Stimulated activated CD4-positive, alpha-beta T cell treated with anti-CD3 and anti-CD28 coated beads, Interleukin-2, amount 100 ng/mL, for 4 hours (primary cell): ENCODE results near the gene RIMS4.

Experiments
- DNase-seq: peaks from one replicate; pipeline ENCODE4 v3.0.0-alpha.2; 2020; ENCODE audit warnings: low read depth

Gene RIMS4

DNA sequence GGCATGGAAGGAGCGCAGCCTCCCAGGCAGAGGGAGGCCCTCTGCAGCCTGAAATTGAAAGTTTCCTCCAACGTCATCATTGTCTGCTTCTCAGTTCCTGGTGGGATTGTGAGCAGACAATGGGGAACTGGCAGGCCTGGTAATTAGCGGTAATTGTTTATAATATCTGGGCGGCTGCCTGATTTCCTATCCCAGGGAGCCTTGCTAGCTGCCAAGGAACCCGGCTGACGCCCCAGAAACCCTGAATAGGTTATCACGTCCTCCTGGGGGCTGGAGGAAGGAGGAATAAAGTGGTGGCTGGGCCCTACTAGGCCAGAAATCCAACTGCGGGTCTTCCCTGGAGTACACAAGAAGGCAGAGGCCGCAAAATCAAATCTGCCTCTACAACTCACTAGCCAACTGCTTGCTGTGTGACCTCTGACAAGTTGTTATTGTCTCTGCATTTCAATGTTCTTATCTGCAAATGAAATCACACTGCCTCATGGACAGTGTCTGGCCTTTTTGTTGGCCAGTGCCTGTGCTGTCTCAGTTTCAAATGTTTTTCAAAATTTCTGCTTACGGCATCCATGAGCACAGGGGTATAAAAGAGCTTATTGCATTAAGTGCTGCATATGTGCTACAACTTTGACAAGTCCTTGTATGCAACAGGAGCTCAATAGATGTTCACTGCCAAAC is 47.7 kb downstream of the RIMS4 start:
- no peak for DNase-seq

DNA sequence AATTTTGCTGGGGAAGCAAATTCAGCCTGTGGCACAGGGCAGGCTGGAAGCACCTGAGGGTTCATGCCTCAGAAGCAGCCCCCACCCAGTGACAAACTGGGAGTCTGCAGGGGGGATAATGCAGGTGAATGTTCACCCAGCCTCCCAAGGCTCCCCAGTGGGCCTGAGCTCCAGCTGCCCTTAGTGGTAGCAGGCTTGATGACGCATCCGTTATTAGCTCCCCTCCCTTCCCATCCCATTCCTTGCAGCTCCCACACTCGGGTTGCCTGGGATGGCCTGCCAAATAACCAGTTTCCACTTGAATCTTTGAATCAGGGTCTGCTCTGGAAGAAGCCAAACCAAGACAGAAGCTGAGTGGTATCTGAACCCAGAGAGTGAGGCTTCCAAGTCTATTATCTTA is 48.9 kb downstream of the RIMS4 start:
- no peak for DNase-seq

DNA sequence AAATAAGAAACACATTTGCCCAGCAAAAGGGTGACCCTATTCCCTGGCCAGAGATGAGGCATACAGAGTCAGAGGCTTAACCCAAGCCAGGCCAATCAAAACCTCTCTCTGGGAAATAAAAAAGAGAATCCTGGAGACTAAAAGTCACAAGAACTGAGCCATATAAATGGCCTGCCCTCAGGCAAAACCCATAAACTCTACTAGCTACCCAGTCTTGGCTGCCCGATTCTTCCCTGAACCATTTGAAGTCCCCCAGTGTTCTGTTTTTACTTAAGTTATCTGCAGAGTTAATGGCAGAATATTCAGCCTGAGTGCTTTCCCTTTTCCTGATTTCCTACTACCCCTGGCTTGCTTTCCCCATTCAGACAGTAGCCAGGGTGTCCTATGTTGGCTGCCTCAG is 50.8 kb downstream of the RIMS4 start:
- DNase-seq = no peak

- DNase-seq = no peak
Measured at GRCh38 chr20:44758247-44759101, 51.9 kb downstream of the RIMS4 start.

GRCh38 chr20:44756956-44757355 is 53.4 kb downstream of the RIMS4 start:
- DNase-seq = no peak

- no peak for DNase-seq
Measured at GRCh38 chr20:44756011-44756688, 54.2 kb downstream of the RIMS4 start.

- no peak for DNase-seq
Measured at GRCh38 chr20:44754554-44754953, 55.8 kb downstream of the RIMS4 start.

- no peak for DNase-seq
Measured at GRCh38 chr20:44752099-44752931, 58.0 kb downstream of the RIMS4 start.

- no peak for DNase-seq
Measured at GRCh38 chr20:44750081-44750805, 60.1 kb downstream of the RIMS4 start.

- no peak for DNase-seq
Measured at GRCh38 chr20:44748005-44748370, 62.4 kb downstream of the RIMS4 start.

DNA sequence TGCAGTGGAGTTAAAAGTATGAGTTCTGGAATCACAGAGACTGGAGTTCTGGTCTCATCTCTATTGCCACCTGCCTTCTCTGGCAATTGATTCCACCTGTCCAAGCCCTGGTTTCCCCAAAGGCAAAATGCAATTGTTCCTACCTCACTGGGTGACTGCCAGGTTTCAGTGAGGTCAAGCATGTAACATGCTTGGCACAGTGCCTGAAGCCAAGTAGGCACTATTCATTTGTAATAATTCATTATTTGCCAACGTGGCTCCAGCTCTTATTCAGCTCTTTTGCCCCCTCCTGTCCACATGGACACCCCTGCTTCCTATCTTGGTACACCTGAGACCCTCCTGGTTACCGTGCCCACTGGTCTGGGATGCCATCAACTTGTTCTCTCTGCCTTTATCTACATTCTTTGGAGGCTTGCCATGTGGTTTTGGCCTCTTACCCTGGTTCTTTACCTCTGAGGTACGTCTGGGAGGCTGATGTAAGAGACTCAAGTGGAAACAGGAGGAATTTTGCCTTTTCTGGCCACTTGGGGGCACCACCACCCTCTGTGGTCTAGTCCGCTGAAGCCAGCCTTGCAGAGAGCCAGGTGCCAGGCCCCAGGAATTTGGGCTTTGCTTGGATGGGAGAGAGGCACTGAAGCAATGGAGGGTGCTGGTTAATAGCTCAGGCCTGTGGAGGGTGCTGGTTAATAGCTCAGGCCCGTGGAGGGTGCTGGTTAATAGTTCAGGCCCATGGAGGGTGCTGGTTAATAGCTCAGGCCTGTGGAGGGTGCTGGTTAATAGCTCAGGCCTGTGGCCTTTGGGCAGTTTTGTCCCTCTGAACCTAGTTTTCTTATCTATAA is 63.0 kb downstream of the RIMS4 start:
- peak; percentile 41 for DNase-seq

- DNase-seq = no peak
Measured at GRCh38 chr20:44746367-44747165, 63.8 kb downstream of the RIMS4 start.

- peak; percentile 65 for DNase-seq
Measured at GRCh38 chr20:44745598-44746366, 64.6 kb downstream of the RIMS4 start, which contains the start of gene KCNK15. KCNK15 (plus strand) TSS chr20:44745865; CDS start chr20:44745911, 46 bp downstream.

GRCh38 chr20:44745122-44745597 is 65.2 kb downstream of the RIMS4 start:
- DNase-seq = no peak

GRCh38 chr20:44743916-44744655 is 66.3 kb downstream of the RIMS4 start:
- DNase-seq = no peak

- DNase-seq = no peak
Measured at GRCh38 chr20:44743080-44743701, 67.2 kb downstream of the RIMS4 start.
